Psoas muscle (tissue), 8 donors: ENCODE results near the gene CCT8. TPM values are rescaled to one million over a fixed set of nuclear protein-coding genes. Genes with fewer than 3 reads are reported as not detected.
A peak's percentile ranks its signal among the peaks of the same experiment; 100 is the strongest.

Experiments
- ATAC-seq, 4 donors: fragments of 200-7000 bp; cut with Tn5 transposase; one replicate each; pipeline ENCODE4 v1.9.1; 2020; ENCODE audit warnings: moderate library complexity in 3 of 4, mild to moderate bottlenecking in 2 of 4
- DNase-seq, 2 donors: peaks; one replicate each; pipeline ENCODE4 v3.0.0-alpha.2; 2020
- H3K27ac ChIP-seq: fragments of 200-600 bp; one replicate; pipeline ENCODE4 v1.8.0; 2022
- H3K27me3 ChIP-seq, 3 donors: fragments of 200-600 bp in 1 of 3; one replicate each; pipeline versions ENCODE4 v1.6.1 to v1.8.0; 2013 to 2022; ENCODE audit warnings: low read length in 2 of 3, mild to moderate bottlenecking in 2 of 3, moderate library complexity in 1 of 3; ENCODE audit not compliant: insufficient read depth in 3 of 3
- H3K36me3 ChIP-seq, 2 donors: fragments of 200-600 bp in 1 of 2; one replicate each; pipeline versions ENCODE4 v1.6.1 to v1.8.0; 2013 to 2022; ENCODE audit warnings: low read depth in 1 of 2, mild to moderate bottlenecking in 1 of 2, moderate library complexity in 1 of 2; ENCODE audit not compliant: insufficient read depth in 1 of 2
- H3K4me1 ChIP-seq: fragments of 200-600 bp; one replicate; pipeline ENCODE4 v1.8.0; 2022
- H3K4me3 ChIP-seq: fragments of 200-600 bp; one replicate; pipeline ENCODE4 v1.8.0; 2022; ENCODE audit warnings: mild to moderate bottlenecking
- H3K9me3 ChIP-seq: fragments of 200-600 bp; one replicate; pipeline ENCODE4 v1.8.0; 2022
- CTCF ChIP-seq: fragments of 200-600 bp; IDR thresholded peaks from one replicate; pipeline ENCODE4 v1.8.0; 2022; ENCODE audit warnings: antibody characterized with exemption
- WGBS, 3 donors: extraction: QIAGEN DNeasy Blood & Tissue Kit; methylation state at CpG; one replicate each; pipeline versions ENCODE4 v1.1.6 to v1.1.7; 2013; 5-methylcytosine and 5-hydroxymethylcytosine counted together
- intact Hi-C, 2 donors: fragments of 100-400 bp; cut with DNase I; formaldehyde crosslinking; loops; one replicate each; pipeline versions ENCODE4 v1.11.0 to v1.14.2; 2022
- polyA plus RNA-seq, 3 donors: library from polyadenylated mRNA; stranded (reverse); fragments of 200-250 nt; gene quantifications; one replicate each; pipeline ENCODE4 v1.2.3, GENCODE V29; 2013
- total RNA-seq, 4 donors: library from RNA; stranded (reverse); fragmentation: NEBNext Ultra II Directional in 2 of 4; extraction: Animal tissue kit (Norgen Biotek cat#: 25700) in 2 of 4; gene quantifications; one replicate each; pipeline versions ENCODE4 v1.2.1 to v1.2.4, GENCODE V29; 2021 to 2023
- donor health status: healthy with polysubstance abuse.
- donor health status: DM: no; HTN: no; CAD: no; lungs with moderate emphysema.
- donor health status: Bipolar disorder and iron deficiency.
- donor health status: healthy.
- donor health status: DM: yes; HTN: yes; CAD: no.
- donor health status: DM: no; HTN: no; CAD: no.
- donor health status: DM: no; HTN: no; CAD: no.
- donor health status: DM: yes; HTN: yes; CAD: no.

The CCT8 gene
- total and polyA plus RNA-seq, 7 donors, result 124 to 251 (median 138) TPM

- no peak for ATAC-seq
- no peaks in the 10 kb centered on the region for H3K27me3 ChIP-seq
- TF ChIP-seq CTCF, result no peak
- intact Hi-C loops, result no loop called here
- WGBS, 3 donors, result 53 to 81% (median 62%) methylated on average over 4 of the region's 4 CpGs
- peaks cover 3 to 98% of the 10 kb centered on the region in 2 donors for H3K36me3 ChIP-seq
- H3K27ac ChIP-seq, result no peak overlapping the region
- no peak overlapping the region for H3K4me3 ChIP-seq
- no peaks in the 10 kb centered on the region for H3K9me3 ChIP-seq
- no peaks in the 10 kb centered on the region for H3K4me1 ChIP-seq
- no peak for DNase-seq
These were observed 40.1 kb downstream of the CCT8 start for GRCh38 chr21:29033301-29033700.

GRCh38 chr21:29030909-29031308 is 42.5 kb downstream of the CCT8 start:
- H3K27me3 ChIP-seq, result no peaks in the 10 kb centered on the region
- H3K4me1 ChIP-seq, result peaks cover 12% of the 10 kb centered on the region
- H3K27ac ChIP-seq, result no peak overlapping the region
- peaks cover 0 to 78% of the 10 kb centered on the region in 2 donors for H3K36me3 ChIP-seq
- intact Hi-C loops, result loop anchor here in 1 of 2 donors (2.0 kb wide), 1 partner anchor 14 kb away; no protein-coding TSS in a partner anchor
- ATAC-seq (no peak), DNase-seq (no peak)
- no peaks in the 10 kb centered on the region for H3K9me3 ChIP-seq
- 91 to 100% (median 92%) methylated on average over 1 of the region's 1 CpG for WGBS, 3 donors
- no peak for TF ChIP-seq CTCF
- no peak overlapping the region for H3K4me3 ChIP-seq

- intact Hi-C loops, result loop anchor here (5.0 kb wide), 3 partner anchors 33 to 43 kb away; partner anchors contain the start of genes CCT8 (in 1 of the 2) and LTN1 (in 1 of the 2)
- DNase-seq (no peak), ATAC-seq (no peak)
- 86 to 91% (median 90%) methylated on average over 1 of the region's 1 CpG for WGBS, 3 donors
- no peak for TF ChIP-seq CTCF
- H3K27ac ChIP-seq, result no peak overlapping the region
- H3K9me3 ChIP-seq, result no peaks in the 10 kb centered on the region
- H3K36me3 ChIP-seq, result peaks cover 0 to 64% of the 10 kb centered on the region in 2 donors
- H3K4me3 ChIP-seq, result no peak overlapping the region
- H3K4me1 ChIP-seq, result peaks cover 18% of the 10 kb centered on the region
- no peaks in the 10 kb centered on the region for H3K27me3 ChIP-seq
These were observed 43.9 kb downstream of the CCT8 start for GRCh38 chr21:29029524-29029923.

- peak overlapping the region; percentile 99 for H3K27ac ChIP-seq
- H3K4me3 ChIP-seq, result peak overlapping the region; percentile 79
- intact Hi-C loops, result loop anchor here (5.0 kb wide), 3 partner anchors 33 to 47 kb away; partner anchors contain the start of genes CCT8 (in 1 of the 2) and LTN1 (in 1 of the 2)
- 1 to 2% (median 1%) methylated on average over 6 of the region's 6 CpGs for WGBS, 3 donors
- H3K36me3 ChIP-seq, result peaks cover 0 to 22% of the 10 kb centered on the region in 2 donors
- H3K4me1 ChIP-seq, result peaks cover 18% of the 10 kb centered on the region
- no peaks in the 10 kb centered on the region for H3K27me3 ChIP-seq
- H3K9me3 ChIP-seq, result no peaks in the 10 kb centered on the region
- ATAC-seq, result peak in 1 of 4 donors; percentile 23
- TF ChIP-seq CTCF, result no peak
- no peak for DNase-seq
These were observed 48.1 kb downstream of the CCT8 start for GRCh38 chr21:29025328-29025713.
